GM03348 (cell line): ENCODE results near the gene PTPRU.

Experiments
- DNase-seq: peaks from one replicate; pipeline ENCODE4 v3.0.0; 2012; ENCODE audit warnings: low spot score

PTPRU gene

GRCh38 chr1:29245876-29246275, 9.6 kb downstream of the PTPRU start:
- DNase-seq = peak; percentile 49

GRCh38 chr1:29247044-29247443, 10.7 kb downstream of the PTPRU start:
- no peak for DNase-seq

- no peak for DNase-seq
These were observed 11.4 kb downstream of the PTPRU start for GRCh38 chr1:29247571-29248273.

- no peak for DNase-seq
These were observed 12.1 kb downstream of the PTPRU start for GRCh38 chr1:29248409-29248808.

GRCh38 chr1:29249170-29249691, 12.9 kb downstream of the PTPRU start:
- DNase-seq = peak; percentile 50

GRCh38 chr1:29249951-29250581, 13.7 kb downstream of the PTPRU start:
- DNase-seq = no peak

GRCh38 chr1:29251164-29252124, 15.1 kb downstream of the PTPRU start:
- no peak for DNase-seq

- DNase-seq = no peak
These were observed 16.9 kb downstream of the PTPRU start for GRCh38 chr1:29253180-29253579.

- no peak for DNase-seq
These were observed 18.0 kb downstream of the PTPRU start for GRCh38 chr1:29254346-29254745.

- DNase-seq = no peak
These were observed 18.9 kb downstream of the PTPRU start for GRCh38 chr1:29255134-29255666.

GRCh38 chr1:29256394-29256793, 20.1 kb downstream of the PTPRU start:
- no peak for DNase-seq

- peak; percentile 36 for DNase-seq
These were observed 20.9 kb downstream of the PTPRU start for GRCh38 chr1:29256979-29257804.

GRCh38 chr1:29258189-29258975, 22.1 kb downstream of the PTPRU start:
- no peak for DNase-seq

- DNase-seq = no peak
These were observed 22.9 kb downstream of the PTPRU start for GRCh38 chr1:29258976-29259801.

- DNase-seq = peak; percentile 92
These were observed 23.6 kb downstream of the PTPRU start for GRCh38 chr1:29259802-29260441.

GRCh38 chr1:29260531-29260930, 24.2 kb downstream of the PTPRU start:
- no peak for DNase-seq

GRCh38 chr1:29264773-29265389, 28.6 kb downstream of the PTPRU start:
- peak; percentile 37 for DNase-seq

- no peak for DNase-seq
These were observed 30.6 kb downstream of the PTPRU start for GRCh38 chr1:29266912-29267311.
